Measurements from ENCODE around the gene PPA1.

- TF ChIP-seq CTCF (conservative IDR thresholded peaks at IDR 0.05 in 1 of 2, IDR thresholded peaks at IDR 0.05 in 1 of 2; ENCODE audit: extremely low read depth in 1 of 2, insufficient read depth in 1 of 2, low read depth in 1 of 2, low read length in 2 of 2), result no peak
- TF ChIP-seq EZH2 (IDR thresholded peaks at IDR 0.05; ENCODE audit: borderline replicate concordance, low read length), result no peak
Observed at GRCh38 chr10:70269741-70270140, 36.5 kb upstream of the PPA1 start.
